Cardiac muscle cell (in vitro differentiated cells and primary cell): ENCODE data around the gene EID2B. TPM values are rescaled to one million over a fixed set of nuclear protein-coding genes. Genes with fewer than 3 reads are reported as not detected.
A peak's percentile ranks its signal among the peaks of the same experiment; 100 is the strongest.

Experiments
- DNase-seq, 2 donors: peaks; one replicate each; pipeline versions ENCODE4 v3.0.0 to v3.0.0-alpha.2; 2010 to 2017; ENCODE audit warnings: low read depth in 1 of 2, low spot score in 1 of 2
- H3K27ac ChIP-seq: fragments of 200-600 bp; sonication (generic); 2 replicates; pipeline ENCODE4 v1.5.1; 2016
- H3K27me3 ChIP-seq: fragments of 200-600 bp; sonication (generic); 2 replicates; pipeline ENCODE4 v1.6.0; 2016; ENCODE audit warnings: control low read depth
- H3K36me3 ChIP-seq: fragments of 200-600 bp; sonication (generic); 2 replicates; pipeline ENCODE4 v1.5.1; 2016; ENCODE audit warnings: control low read depth
- H3K4me1 ChIP-seq: fragments of 200-600 bp; sonication (generic); 2 replicates; pipeline ENCODE4 v1.8.1; 2017; ENCODE audit warnings: low read depth, mild to moderate bottlenecking, mixed run types
- H3K4me3 ChIP-seq: fragments of 200-600 bp; sonication (generic); 2 replicates; pipeline ENCODE4 v1.5.1; 2016; ENCODE audit warnings: mild to moderate bottlenecking
- H3K9me3 ChIP-seq: fragments of 200-600 bp; sonication (generic); 2 replicates; pipeline ENCODE4 v1.5.1; 2017; ENCODE audit warnings: low read depth, mild to moderate bottlenecking, control low read depth
- polyA plus RNA-seq: library from polyadenylated mRNA; unstranded; fragments of >200 nt; fragmentation: Nextera tagmentation; extraction: Ambion mirVana; gene quantifications from 2 replicates; pipeline ENCODE4 v1.2.1, GENCODE V29; 2016
- total RNA-seq: library from RNA; depleted of rRNA; stranded (reverse); fragments of >200 nt; gene quantifications from 2 replicates; pipeline ENCODE4 v1.2.3, GENCODE V29; 2016
- TF ChIP-seq, protein P1 (sequence below): IDR thresholded peaks from 2 replicates; pipeline ENCODE4 v1.5.1; 2012; ENCODE audit warnings: low read depth, mild to moderate bottlenecking, low read length

The EID2B gene
- total and polyA plus RNA-seq, 2 experiments from 2014 or later, result 8.4 to 17.5 TPM

DNA sequence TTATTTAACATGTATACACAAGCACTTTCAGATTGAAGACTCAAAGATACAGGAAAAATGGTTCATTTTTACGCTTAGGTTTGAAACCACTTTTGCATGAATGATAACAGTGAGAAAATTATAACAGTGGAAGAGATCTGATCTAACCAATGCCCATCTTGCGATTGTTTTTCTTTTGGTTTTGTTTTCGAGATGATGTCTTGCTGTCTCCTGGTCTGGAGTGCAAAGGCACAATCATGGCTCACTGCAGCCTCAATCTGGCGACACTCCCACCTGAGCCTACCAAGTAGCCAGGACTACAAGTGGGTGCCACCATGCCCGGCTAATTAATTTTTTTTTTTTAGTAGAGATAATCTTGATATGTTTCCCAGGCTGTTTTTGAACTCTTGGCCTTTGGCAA lies 17.5 kb upstream of the EID2B start:
- Histone ChIP-seq H3K4me3 (no peak overlapping the region), H3K27me3 (no peaks in the 10 kb centered on the region), H3K9me3 (no peaks in the 10 kb centered on the region), H3K36me3 (no peaks in the 10 kb centered on the region), H3K27ac (no peak overlapping the region), H3K4me1 (no peaks in the 10 kb centered on the region)
- DNase-seq, result no peak
- TF ChIP-seq, protein P1, sequence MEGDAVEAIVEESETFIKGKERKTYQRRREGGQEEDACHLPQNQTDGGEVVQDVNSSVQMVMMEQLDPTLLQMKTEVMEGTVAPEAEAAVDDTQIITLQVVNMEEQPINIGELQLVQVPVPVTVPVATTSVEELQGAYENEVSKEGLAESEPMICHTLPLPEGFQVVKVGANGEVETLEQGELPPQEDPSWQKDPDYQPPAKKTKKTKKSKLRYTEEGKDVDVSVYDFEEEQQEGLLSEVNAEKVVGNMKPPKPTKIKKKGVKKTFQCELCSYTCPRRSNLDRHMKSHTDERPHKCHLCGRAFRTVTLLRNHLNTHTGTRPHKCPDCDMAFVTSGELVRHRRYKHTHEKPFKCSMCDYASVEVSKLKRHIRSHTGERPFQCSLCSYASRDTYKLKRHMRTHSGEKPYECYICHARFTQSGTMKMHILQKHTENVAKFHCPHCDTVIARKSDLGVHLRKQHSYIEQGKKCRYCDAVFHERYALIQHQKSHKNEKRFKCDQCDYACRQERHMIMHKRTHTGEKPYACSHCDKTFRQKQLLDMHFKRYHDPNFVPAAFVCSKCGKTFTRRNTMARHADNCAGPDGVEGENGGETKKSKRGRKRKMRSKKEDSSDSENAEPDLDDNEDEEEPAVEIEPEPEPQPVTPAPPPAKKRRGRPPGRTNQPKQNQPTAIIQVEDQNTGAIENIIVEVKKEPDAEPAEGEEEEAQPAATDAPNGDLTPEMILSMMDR, result no peak

DNA sequence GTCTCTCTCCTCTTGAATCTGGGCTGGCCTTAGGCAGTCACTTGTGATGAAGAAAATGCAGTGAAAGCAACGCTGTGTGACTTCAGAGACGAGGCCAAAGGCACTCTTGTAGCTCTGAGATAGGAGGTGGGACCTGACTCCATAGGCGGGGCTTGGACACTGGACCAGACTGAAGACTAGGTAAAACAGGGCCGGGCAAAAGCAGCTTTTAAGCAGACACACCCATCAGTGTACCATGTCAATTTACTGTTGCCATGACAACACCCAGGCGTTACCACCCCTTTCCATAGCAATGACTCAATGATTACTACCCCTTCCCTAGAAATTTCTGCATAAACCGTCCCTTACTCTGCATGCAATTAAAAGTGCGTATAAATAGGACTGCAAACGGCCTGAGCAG lies 13.9 kb upstream of the EID2B start:
- no peak for DNase-seq
- H3K27me3 ChIP-seq, result no peaks in the 10 kb centered on the region
- no peak overlapping the region for H3K27ac ChIP-seq
- H3K9me3 ChIP-seq, result no peaks in the 10 kb centered on the region
- TF ChIP-seq, protein P1, result no peak
- H3K36me3 ChIP-seq, result no peaks in the 10 kb centered on the region
- H3K4me3 ChIP-seq, result no peak overlapping the region
- H3K4me1 ChIP-seq, result no peaks in the 10 kb centered on the region

DNA sequence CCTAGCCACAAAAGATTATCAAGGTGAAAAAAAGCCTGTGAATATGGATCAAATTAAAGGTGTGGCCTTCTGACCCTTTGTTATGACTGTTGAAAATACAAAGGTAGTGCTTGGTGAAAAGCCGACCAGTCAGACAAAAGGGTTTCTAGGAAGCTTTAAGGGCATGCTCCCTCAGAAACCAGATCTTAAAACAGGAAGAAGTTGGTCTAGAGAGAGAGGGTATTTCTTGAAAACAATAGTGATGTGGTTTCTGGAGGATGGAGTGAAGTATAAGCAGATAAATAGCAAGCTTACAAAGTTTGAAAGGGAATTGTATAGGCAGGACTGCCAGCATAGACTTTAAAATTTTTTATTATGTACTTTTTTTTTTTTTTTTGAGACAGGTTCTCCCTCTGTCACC lies 12.3 kb upstream of the EID2B start:
- no peaks in the 10 kb centered on the region for H3K27me3 ChIP-seq
- no peaks in the 10 kb centered on the region for H3K36me3 ChIP-seq
- H3K4me1 ChIP-seq, result no peaks in the 10 kb centered on the region
- no peak for DNase-seq
- no peak overlapping the region for H3K27ac ChIP-seq
- TF ChIP-seq, protein P1, result no peak
- no peaks in the 10 kb centered on the region for H3K9me3 ChIP-seq
- H3K4me3 ChIP-seq, result no peak overlapping the region

DNA sequence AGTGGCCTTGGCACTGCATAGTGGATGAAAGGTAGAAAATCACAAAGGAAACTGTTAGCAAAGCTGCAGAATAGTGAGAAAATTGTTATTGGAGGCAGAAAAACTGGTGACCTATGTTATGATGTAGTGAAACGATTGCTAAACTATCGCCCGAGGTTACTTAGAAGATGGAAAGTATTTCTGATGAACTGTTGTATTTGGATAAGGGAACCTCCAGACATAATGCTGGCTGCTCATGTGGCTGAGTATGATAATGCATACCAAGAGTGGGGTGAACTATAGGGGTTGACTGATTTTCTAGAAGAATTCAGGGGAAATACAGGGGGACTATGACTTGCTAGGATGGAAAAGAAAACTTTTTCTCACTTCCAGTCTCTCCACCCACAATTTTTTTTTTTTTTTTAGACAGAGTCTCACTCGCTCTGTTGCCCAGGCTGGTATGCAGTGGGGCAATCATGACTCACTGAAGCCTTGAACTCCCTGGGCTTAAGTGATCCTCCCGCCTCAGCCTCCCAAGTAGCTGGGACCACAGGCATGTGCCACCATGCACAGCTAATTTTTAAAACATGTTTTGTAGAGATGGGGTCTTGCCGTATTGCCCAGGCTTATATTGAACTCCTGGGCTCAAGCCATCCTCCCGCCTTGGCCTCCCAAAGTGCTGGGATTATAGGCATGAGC lies 11.7 kb upstream of the EID2B start:
- TF ChIP-seq, protein P1, result no peak
- no peaks in the 10 kb centered on the region for H3K4me1 ChIP-seq
- no peaks in the 10 kb centered on the region for H3K9me3 ChIP-seq
- H3K4me3 ChIP-seq, result no peak overlapping the region
- H3K27me3 ChIP-seq, result no peaks in the 10 kb centered on the region
- peak in 1 of 2 donors; percentile 41 for DNase-seq
- no peaks in the 10 kb centered on the region for H3K36me3 ChIP-seq
- no peak overlapping the region for H3K27ac ChIP-seq

DNA sequence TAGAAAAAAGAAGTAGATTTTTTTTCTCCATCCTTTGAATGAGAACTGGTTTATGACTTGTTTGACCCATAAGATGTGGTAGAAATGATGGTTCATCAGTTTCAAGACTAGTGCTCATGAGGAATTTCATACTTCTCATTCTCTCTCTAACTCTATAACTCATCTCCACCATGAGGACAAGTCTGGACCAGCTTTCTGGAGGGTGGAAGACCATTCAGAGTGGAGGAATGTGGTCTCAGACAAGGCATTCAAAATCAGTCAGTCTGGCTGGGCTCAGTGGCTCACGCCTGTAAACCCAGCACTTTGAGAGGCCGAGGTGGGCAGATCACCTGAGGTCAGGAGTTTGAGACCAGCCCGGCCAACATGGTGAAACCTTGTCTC lies 10.8 kb upstream of the EID2B start:
- Histone ChIP-seq H3K27me3 (no peaks in the 10 kb centered on the region), H3K4me1 (peaks cover 4% of the 10 kb centered on the region), H3K36me3 (no peaks in the 10 kb centered on the region), H3K27ac (no peak overlapping the region), H3K4me3 (no peak overlapping the region), H3K9me3 (no peaks in the 10 kb centered on the region)
- DNase-seq, result no peak
- TF ChIP-seq, protein P1, result no peak
